ENCODE measurements around the gene EXOC4. TPM values are rescaled to one million over a fixed set of nuclear protein-coding genes. Genes with fewer than 3 reads are reported as not detected.

EXOC4 gene
- total RNA-seq, 1 donor from 2014 or later, result 103 TPM

- POLR2A ChIA-PET, result no interaction called here
- intact Hi-C loops (cut with micrococcal nuclease), result no loop called here
- H3K4me1 Mint-ChIP-seq, result no peaks in the 10 kb centered on the region
- peaks cover 2% of the 10 kb centered on the region for H3K9me3 Mint-ChIP-seq
- peaks cover 26% of the 10 kb centered on the region for H3K36me3 Mint-ChIP-seq (ENCODE audit: low read depth)
- TF ChIP-seq CTCF (IDR thresholded peaks at IDR 0.05), result no peak
- H3K27ac Mint-ChIP-seq, result no peak overlapping the region
- H3K4me3 Mint-ChIP-seq, result no peak overlapping the region
- ATAC-seq (ENCODE audit: low read depth), result no peak
- DNase-seq, result no peak
- H3K27me3 Mint-ChIP-seq, result no peaks in the 10 kb centered on the region
- CTCF ChIA-PET, result no interaction called here
Measured at GRCh38 chr7:133489906-133490305, 237.0 kb downstream of the EXOC4 start.

- intact Hi-C loops (cut with micrococcal nuclease), result no loop called here
- Mint-ChIP-seq H3K4me1 (no peaks in the 10 kb centered on the region), H3K27me3 (no peaks in the 10 kb centered on the region), H3K36me3 (ENCODE audit: low read depth) (peaks cover 31% of the 10 kb centered on the region), H3K9me3 (peaks cover 2% of the 10 kb centered on the region), H3K27ac (no peak overlapping the region), H3K4me3 (no peak overlapping the region)
- ATAC-seq (ENCODE audit: low read depth), result no peak
- POLR2A ChIA-PET, result no interaction called here
- CTCF ChIA-PET, result no interaction called here
- TF ChIP-seq CTCF (IDR thresholded peaks at IDR 0.05), result no peak
- no peak for DNase-seq
Measured at GRCh38 chr7:133491201-133491691, 238.4 kb downstream of the EXOC4 start.

DNA sequence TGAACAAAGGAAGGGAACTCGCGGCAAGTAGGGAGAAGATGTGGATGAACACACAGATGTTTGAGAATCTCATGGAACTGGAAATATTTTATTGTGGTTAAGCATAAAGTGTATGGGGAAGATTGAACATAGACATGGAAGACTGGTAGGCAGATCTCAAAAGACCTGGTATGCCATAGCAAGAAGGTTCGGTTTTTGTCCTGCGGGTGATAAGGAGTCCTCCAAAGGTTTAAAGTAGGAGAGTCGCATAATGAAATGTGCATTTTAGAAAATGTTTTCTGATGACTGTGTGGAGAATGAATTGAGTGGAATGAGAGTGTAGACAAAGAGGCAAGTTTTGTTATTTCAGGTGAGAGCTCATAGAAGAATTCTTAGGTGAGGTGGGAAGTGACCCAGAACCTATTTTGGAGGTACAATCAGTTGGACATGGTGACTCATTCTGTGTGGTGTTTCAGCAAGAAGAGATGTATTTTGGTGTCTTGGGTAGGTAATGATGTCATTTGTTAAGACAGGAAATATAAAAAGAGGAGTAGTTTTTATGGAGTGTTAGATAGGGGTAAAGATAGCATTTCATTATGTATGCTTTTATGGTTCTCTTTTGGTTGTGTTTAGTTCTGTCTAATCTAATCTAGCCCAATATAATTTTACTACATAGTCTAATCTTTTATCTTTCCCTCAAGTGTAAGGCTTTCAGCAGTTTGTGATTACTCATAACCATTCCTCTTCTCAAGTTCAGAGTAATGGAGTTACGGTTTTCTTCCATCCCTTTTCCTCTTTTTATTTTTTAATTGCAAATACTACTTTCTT, 239.2 kb downstream of the EXOC4 start:
- peaks cover 34% of the 10 kb centered on the region for H3K36me3 Mint-ChIP-seq (ENCODE audit: low read depth)
- no peaks in the 10 kb centered on the region for H3K4me1 Mint-ChIP-seq
- no peak overlapping the region for H3K27ac Mint-ChIP-seq
- ChIA-PET CTCF (no interaction called here), POLR2A (no interaction called here)
- no peak for TF ChIP-seq CTCF (IDR thresholded peaks at IDR 0.05)
- DNase-seq (no peak), ATAC-seq (ENCODE audit: low read depth) (no peak)
- peaks cover 2% of the 10 kb centered on the region for H3K9me3 Mint-ChIP-seq
- no peaks in the 10 kb centered on the region for H3K27me3 Mint-ChIP-seq
- intact Hi-C loops (cut with micrococcal nuclease), result no loop called here
- H3K4me3 Mint-ChIP-seq, result no peak overlapping the region

DNA sequence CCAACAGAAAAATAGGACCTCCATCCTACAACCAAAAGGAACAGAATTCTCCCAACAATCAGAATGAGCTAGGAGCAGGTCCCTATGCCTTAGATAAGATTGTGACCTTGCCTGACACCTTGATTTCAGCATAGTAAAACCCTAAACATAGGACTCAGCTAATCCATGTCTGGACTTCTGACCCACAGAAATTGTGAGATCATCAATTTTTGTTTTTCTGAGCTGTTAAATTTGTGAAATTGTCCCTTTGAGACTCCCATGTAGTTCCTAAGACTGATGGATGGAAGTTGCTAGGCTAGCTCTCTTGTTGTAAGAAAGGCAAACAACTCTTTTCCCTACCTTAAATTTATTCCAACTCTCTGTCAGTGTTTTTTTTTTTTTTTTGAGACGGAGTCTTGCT, 244.2 kb downstream of the EXOC4 start:
- CTCF ChIA-PET, result no interaction called here
- Mint-ChIP-seq H3K36me3 (ENCODE audit: low read depth) (peaks cover 25% of the 10 kb centered on the region), H3K27me3 (no peaks in the 10 kb centered on the region), H3K4me3 (no peak overlapping the region), H3K9me3 (no peaks in the 10 kb centered on the region), H3K4me1 (no peaks in the 10 kb centered on the region), H3K27ac (no peak overlapping the region)
- POLR2A ChIA-PET, result no interaction called here
- intact Hi-C loops (cut with micrococcal nuclease), result no loop called here
- ATAC-seq (ENCODE audit: low read depth) (no peak), DNase-seq (no peak)
- TF ChIP-seq CTCF (IDR thresholded peaks at IDR 0.05), result no peak

GRCh38 chr7:133501771-133502170, 248.9 kb downstream of the EXOC4 start:
- Mint-ChIP-seq H3K4me3 (no peak overlapping the region), H3K4me1 (no peaks in the 10 kb centered on the region), H3K36me3 (ENCODE audit: low read depth) (peaks cover 5% of the 10 kb centered on the region), H3K9me3 (no peaks in the 10 kb centered on the region), H3K27ac (no peak overlapping the region), H3K27me3 (no peaks in the 10 kb centered on the region)
- TF ChIP-seq CTCF (IDR thresholded peaks at IDR 0.05), result no peak
- DNase-seq (no peak), ATAC-seq (ENCODE audit: low read depth) (no peak)
- ChIA-PET POLR2A (no interaction called here), CTCF (no interaction called here)
- intact Hi-C loops (cut with micrococcal nuclease), result no loop called here

Measured in activated B cell treated with CpG ODN at 0.5 μM for 24 hours (primary cell).